ENCODE measurements around the gene HCFC1. TPM values are rescaled to one million over a fixed set of nuclear protein-coding genes. Genes with fewer than 3 reads are reported as not detected.
"Not testable (repeated sequence)": the region's sequence is repeated elsewhere in the genome, so short reads cannot be mapped to it uniquely, and the experiment has no call there.

Gene HCFC1
- total and polyA plus RNA-seq, 7 donors: 7.4 to 57.3 (median 25.8) TPM

DNA sequence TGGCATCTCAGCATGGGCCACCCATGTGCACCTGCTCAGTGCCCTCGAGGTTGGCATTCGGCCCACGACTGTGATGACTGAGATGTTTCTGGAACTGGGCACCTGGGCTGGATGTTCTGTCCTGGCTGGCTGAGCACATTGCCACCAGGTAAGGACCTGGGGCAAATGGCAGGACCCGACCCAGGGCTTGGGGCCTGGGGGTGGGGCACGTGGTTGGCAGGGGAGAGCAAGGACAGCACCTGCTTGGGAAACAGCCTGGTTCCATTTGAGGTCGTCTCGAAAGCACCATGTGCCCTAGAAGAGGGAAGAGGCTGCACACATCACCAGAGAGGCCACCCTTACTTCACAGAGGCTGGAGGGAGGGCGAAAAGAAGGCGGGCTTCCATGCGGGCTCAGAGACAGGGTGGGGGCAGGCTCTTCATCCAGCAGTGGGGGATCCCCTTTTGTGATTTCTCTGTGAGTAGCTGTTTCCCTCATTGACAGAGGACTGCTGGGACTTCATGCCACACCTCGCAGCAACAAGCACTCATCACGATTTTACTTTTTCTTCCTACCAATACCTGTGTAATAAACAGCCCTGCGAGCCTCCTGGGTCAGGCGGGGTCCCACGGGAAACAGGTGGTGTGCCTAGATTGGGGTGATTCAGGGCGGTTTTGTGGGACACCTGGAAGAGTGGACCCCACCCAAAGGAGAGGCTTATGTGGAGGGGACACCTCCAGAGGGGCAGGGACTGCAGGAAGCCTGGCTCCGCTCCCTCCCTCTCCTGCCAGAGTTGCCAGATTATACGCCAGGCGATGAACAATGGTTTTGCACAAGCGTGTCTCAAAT, 12.9 kb upstream of the HCFC1 start:
- Histone ChIP-seq H3K36me3 (no peaks in the 10 kb centered on the region), H3K27me3 (no peaks in the 10 kb centered on the region), H3K4me1 (no peaks in the 10 kb centered on the region), H3K9me3 (no peaks in the 10 kb centered on the region), H3K4me3 (no peak overlapping the region), H3K27ac (peak overlapping the region in 3 of 4 donors; percentile 64 to 76 (median 68))
- TF ChIP-seq, protein P1, sequence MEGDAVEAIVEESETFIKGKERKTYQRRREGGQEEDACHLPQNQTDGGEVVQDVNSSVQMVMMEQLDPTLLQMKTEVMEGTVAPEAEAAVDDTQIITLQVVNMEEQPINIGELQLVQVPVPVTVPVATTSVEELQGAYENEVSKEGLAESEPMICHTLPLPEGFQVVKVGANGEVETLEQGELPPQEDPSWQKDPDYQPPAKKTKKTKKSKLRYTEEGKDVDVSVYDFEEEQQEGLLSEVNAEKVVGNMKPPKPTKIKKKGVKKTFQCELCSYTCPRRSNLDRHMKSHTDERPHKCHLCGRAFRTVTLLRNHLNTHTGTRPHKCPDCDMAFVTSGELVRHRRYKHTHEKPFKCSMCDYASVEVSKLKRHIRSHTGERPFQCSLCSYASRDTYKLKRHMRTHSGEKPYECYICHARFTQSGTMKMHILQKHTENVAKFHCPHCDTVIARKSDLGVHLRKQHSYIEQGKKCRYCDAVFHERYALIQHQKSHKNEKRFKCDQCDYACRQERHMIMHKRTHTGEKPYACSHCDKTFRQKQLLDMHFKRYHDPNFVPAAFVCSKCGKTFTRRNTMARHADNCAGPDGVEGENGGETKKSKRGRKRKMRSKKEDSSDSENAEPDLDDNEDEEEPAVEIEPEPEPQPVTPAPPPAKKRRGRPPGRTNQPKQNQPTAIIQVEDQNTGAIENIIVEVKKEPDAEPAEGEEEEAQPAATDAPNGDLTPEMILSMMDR (IDR thresholded peaks at IDR 0.05): no peak
- TF ChIP-seq POLR2A (IDR thresholded peaks at IDR 0.05): no peak
- no peak for TF ChIP-seq POLR2AphosphoS5 (IDR thresholded peaks at IDR 0.05)
- no peak for TF ChIP-seq EP300 (IDR thresholded peaks at IDR 0.05)
- DNase-seq: no peak
- intact Hi-C loops (cut with DNase I): no loop called here
- WGBS, 2 donors: 48 to 51% methylated on average over 20 of the region's 20 CpGs

DNA sequence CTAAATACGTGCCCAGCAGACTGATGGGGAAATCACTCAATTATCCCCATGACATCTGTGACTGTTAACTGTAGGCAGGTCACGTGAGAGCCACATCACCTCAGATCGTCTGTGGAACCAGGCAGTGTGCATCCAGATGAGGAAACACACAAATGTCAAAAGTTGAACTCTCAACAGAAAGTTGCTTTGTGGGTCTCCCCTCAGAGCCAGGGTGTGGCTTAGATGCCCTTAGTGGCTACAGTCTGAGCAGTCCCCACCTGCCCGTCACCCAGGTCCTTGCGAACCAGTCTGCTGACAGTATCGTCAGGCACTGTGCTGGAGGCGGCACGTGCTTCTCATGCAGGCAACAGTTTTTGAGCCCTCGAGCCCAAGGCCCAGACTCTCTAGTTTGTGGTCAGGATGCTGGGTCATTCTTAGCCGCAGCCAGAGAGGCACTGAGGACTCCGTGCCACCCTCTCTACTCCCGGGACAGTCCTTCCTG, 11.7 kb upstream of the HCFC1 start:
- H3K27me3 ChIP-seq: no peaks in the 10 kb centered on the region
- intact Hi-C loops (cut with DNase I): no loop called here

DNA sequence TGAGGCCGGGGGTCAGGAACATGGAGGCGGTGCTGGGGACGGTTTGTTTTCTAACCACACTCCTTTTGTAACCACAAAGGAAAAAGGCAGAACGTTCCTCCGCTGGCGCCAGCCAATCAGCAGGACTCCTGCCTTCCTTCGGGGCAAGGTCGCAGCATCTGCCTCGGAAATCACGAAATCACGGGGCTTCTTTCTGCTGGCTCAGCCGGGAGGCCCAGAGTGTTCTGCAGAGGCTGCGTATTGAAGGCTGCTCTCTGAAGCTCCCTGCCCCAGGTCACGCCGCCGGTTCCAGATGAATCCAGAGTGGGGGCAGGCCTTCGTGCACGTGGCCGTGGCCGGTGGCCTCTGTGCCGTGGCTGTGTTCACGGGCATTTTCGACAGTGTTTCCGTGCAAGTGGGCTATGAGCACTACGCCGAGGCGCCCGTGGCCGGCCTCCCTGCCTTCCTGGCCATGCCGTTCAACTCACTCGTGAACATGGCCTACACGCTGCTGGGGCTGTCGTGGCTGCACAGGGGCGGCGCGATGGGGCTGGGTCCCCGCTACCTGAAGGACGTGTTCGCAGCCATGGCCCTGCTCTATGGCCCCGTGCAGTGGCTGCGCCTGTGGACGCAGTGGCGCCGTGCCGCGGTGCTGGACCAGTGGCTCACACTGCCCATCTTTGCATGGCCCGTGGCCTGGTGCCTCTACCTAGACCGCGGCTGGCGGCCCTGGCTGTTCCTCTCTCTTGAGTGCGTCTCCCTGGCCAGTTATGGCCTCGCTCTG, 10.3 kb upstream of the HCFC1 start:
- H3K36me3 ChIP-seq: no peaks in the 10 kb centered on the region
- no peaks in the 10 kb centered on the region for H3K27me3 ChIP-seq
- TF ChIP-seq EP300 (IDR thresholded peaks at IDR 0.05): no peak
- TF ChIP-seq, protein P1 (IDR thresholded peaks at IDR 0.05): no peak
- no peak for TF ChIP-seq POLR2A (IDR thresholded peaks at IDR 0.05)
- no peak for TF ChIP-seq POLR2AphosphoS5 (IDR thresholded peaks at IDR 0.05)
- no peak for DNase-seq
- H3K9me3 ChIP-seq: no peaks in the 10 kb centered on the region
- H3K4me3 ChIP-seq: no peak overlapping the region
- no peaks in the 10 kb centered on the region for H3K4me1 ChIP-seq
- intact Hi-C loops (cut with DNase I): no loop called here
- H3K27ac ChIP-seq: no peak overlapping the region
- WGBS, 2 donors: 73 to 89% methylated on average over 52 of the region's 52 CpGs

More for the DNA sequence above, 11.7 kb upstream of the HCFC1 start:
- Histone ChIP-seq H3K27ac (no peak overlapping the region), H3K4me1 (no peaks in the 10 kb centered on the region), H3K4me3 (no peak overlapping the region), H3K36me3 (no peaks in the 10 kb centered on the region), H3K9me3 (no peaks in the 10 kb centered on the region)
- TF ChIP-seq POLR2AphosphoS5 (IDR thresholded peaks at IDR 0.05): no peak
- TF ChIP-seq EP300 (IDR thresholded peaks at IDR 0.05): no peak
- TF ChIP-seq, protein P1 (IDR thresholded peaks at IDR 0.05): no peak
- no peak for TF ChIP-seq POLR2A (IDR thresholded peaks at IDR 0.05)
- 73 to 88% methylated on average over 12 of the region's 12 CpGs for WGBS, 2 donors
- no peak for DNase-seq

DNA sequence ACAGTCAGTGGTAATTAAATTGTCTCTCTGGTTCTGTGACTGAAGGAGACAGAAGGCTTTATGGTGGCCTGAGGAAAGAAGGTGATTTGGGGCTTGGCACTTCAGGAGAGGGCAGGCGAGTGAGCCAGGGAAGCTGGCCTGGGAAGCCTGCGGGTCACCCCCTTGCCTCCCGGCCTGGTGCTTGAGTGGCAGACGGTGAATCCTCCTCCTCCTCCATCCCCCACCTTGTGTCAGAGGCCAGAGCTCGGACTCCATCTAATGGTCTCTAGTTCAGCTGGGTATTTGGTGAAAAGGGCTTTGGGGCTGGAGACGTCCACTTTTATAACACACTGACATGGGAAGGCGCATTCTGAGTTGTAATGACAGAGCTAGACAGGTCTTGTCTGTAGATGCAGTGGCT, 9.6 kb upstream of the HCFC1 start:
- Histone ChIP-seq H3K36me3 (no peaks in the 10 kb centered on the region), H3K4me1 (no peaks in the 10 kb centered on the region), H3K27me3 (no peaks in the 10 kb centered on the region), H3K4me3 (no peak overlapping the region), H3K9me3 (no peaks in the 10 kb centered on the region), H3K27ac (peak overlapping the region in 1 of 4 donors; percentile 3)
- no peak for DNase-seq
- TF ChIP-seq POLR2A (IDR thresholded peaks at IDR 0.05) (no peak), EP300 (IDR thresholded peaks at IDR 0.05) (no peak), POLR2AphosphoS5 (IDR thresholded peaks at IDR 0.05) (no peak)
- TF ChIP-seq, protein P1 (IDR thresholded peaks at IDR 0.05): no peak
- WGBS, 2 donors: 80 to 85% methylated on average over 7 of the region's 7 CpGs
- intact Hi-C loops (cut with DNase I): no loop called here

DNA sequence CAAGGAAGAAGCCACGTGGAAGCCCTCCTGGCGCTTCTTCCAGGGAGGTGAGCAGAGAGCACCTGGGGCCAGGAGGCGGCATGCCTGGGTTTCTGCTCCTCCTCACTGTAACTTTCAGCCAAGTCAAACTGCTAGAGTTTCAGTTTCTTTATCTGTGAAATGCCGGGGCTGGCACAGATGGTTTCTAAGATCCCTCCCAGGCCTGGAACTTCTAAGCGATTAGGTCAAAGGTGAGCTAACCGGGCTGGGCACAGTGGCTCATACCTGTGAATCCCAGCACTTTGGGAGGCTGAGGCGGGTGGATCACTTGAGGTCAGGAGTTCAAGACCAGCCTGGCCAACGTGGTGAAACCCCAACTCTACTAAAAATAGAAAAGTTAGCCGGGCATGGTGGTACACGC, 8.8 kb upstream of the HCFC1 start:
- 17 to 33% methylated on average over 9 of the region's 10 CpGs for WGBS, 2 donors
- H3K9me3 ChIP-seq; H3K27me3 ChIP-seq; H3K4me3 ChIP-seq; H3K36me3 ChIP-seq; H3K27ac ChIP-seq; H3K4me1 ChIP-seq; intact Hi-C loops (cut with DNase I); DNase-seq: not testable (repeated sequence)
